ENCODE measurements around the gene ETS1. TPM values are rescaled to one million over a fixed set of nuclear protein-coding genes. Genes with fewer than 3 reads are reported as not detected.

The ETS1 gene
- total RNA-seq, 6 experiments from 2014 or later, result 14.2 to 37.2 (median 23.3) TPM

DNA sequence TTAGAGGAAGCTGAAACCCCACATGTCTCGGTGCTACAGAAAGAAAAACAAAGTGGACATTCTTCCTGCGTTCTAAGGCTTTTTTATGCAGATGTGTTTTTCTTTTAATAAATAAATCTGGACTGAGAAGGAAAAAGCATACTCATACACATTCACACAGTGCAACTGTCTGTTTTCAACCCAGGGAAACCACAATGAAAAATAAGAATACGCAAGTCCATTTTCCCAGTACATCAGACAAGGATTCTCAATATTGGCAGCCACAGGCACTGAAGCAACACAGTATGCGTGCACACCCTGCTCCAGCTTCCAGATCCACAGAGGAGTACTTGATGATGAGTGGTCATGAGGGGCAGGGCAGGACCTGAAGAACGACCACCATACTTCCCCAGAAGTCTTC is 86.9 kb downstream of the ETS1 start:
- Histone ChIP-seq H3K27ac (peak overlapping the region in 2 of 3 donors; percentile 14 to 33), H3K4me1 (peaks cover 0 to 38% (median 18%) of the 10 kb centered on the region in 4 donors), H3K4me3 (no peak overlapping the region), H3K27me3 (no peaks in the 10 kb centered on the region), H3K9me3 (no peaks in the 10 kb centered on the region), H3K36me3 (no peaks in the 10 kb centered on the region)
- 57% methylated on average over 5 of the region's 5 CpGs for WGBS (ENCODE audit: insufficient coverage, low coverage, low lambda C conversion rate, missing lambda C conversion rate)
- intact Hi-C loops (cut with DNase I), result no loop called here
- DNase-seq (no peak), ATAC-seq (no peak)
- TF ChIP-seq, protein P1, sequence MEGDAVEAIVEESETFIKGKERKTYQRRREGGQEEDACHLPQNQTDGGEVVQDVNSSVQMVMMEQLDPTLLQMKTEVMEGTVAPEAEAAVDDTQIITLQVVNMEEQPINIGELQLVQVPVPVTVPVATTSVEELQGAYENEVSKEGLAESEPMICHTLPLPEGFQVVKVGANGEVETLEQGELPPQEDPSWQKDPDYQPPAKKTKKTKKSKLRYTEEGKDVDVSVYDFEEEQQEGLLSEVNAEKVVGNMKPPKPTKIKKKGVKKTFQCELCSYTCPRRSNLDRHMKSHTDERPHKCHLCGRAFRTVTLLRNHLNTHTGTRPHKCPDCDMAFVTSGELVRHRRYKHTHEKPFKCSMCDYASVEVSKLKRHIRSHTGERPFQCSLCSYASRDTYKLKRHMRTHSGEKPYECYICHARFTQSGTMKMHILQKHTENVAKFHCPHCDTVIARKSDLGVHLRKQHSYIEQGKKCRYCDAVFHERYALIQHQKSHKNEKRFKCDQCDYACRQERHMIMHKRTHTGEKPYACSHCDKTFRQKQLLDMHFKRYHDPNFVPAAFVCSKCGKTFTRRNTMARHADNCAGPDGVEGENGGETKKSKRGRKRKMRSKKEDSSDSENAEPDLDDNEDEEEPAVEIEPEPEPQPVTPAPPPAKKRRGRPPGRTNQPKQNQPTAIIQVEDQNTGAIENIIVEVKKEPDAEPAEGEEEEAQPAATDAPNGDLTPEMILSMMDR (IDR thresholded peaks at IDR 0.05), result no peak
- TF ChIP-seq POLR2A (IDR thresholded peaks at IDR 0.05), result no peak

DNA sequence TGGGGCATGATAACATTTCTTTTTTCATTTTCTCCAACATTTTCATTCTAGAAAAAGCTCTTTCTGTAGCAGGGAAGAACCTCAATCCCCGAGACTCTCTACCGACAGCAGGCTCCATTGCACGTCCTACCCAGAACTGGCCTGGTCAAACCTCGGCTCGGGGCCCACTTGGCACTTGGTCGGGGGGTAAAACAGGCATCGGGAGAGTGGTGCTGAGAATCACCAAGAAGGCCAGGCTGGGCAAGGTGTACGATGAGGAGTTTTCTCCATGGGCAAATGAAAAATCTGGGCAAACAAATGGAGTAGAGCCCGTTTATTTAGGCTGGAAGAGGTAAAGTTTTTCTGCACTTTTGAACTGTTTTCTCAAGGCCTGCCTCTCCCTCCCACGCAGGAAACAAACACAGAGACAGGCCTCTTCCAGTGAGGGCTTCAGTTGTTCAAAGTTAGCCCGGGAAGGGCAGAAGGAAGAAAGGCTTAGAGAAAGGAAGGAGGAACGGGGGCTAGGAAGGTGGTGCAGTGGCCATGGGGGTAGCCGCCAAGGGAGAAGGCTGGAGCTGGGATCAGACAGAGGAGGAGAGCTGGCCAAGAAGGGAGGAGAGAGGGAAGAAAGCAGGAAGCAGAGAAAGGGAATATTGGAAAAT is 87.6 kb downstream of the ETS1 start:
- Histone ChIP-seq H3K4me1 (peaks cover 0 to 38% (median 18%) of the 10 kb centered on the region in 4 donors), H3K27me3 (no peaks in the 10 kb centered on the region), H3K4me3 (no peak overlapping the region), H3K9me3 (no peaks in the 10 kb centered on the region), H3K27ac (peak overlapping the region; percentile 14 to 35 (median 33)), H3K36me3 (no peaks in the 10 kb centered on the region)
- 25% methylated on average over 13 of the region's 13 CpGs for WGBS (ENCODE audit: insufficient coverage, low coverage, low lambda C conversion rate, missing lambda C conversion rate)
- ATAC-seq (peak; percentile 16 to 39 (median 29)), DNase-seq (no peak)
- intact Hi-C loops (cut with DNase I), result no loop called here
- TF ChIP-seq, protein P1 (IDR thresholded peaks at IDR 0.05), result no peak
- TF ChIP-seq POLR2A (IDR thresholded peaks at IDR 0.05), result no peak

DNA sequence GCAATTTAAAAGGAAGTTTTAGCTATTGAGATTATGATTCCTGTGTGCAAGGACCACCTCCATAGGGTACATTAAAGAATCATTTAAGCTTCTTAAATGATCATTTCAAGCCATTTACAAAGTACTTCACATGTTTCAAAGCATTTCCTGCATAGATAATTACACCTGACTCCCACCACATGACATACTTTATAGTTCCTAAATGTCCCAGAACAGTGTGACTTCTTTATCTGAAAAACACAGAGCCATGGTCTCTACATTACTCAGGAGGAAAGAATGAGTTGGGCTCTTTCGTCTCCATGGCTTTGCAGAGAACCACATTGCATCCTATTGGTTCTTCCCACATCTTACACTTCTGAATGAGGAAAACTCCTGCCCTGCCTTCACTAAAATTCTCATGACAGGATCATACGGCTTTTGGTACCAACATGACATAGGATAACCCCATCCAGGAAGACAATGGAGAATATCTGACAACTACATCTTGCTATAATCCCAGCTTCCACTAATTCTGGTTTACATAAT is 88.6 kb downstream of the ETS1 start:
- Histone ChIP-seq H3K27ac (no peak overlapping the region), H3K4me1 (peaks cover 0 to 38% (median 18%) of the 10 kb centered on the region in 4 donors), H3K4me3 (no peak overlapping the region), H3K27me3 (no peaks in the 10 kb centered on the region), H3K9me3 (no peaks in the 10 kb centered on the region), H3K36me3 (no peaks in the 10 kb centered on the region)
- ATAC-seq, result no peak
- TF ChIP-seq, protein P1 (IDR thresholded peaks at IDR 0.05), result no peak
- TF ChIP-seq POLR2A (IDR thresholded peaks at IDR 0.05), result no peak
- intact Hi-C loops (cut with DNase I), result no loop called here
- no peak for DNase-seq
- 68% methylated on average over 2 of the region's 2 CpGs for WGBS (ENCODE audit: insufficient coverage, low coverage, low lambda C conversion rate, missing lambda C conversion rate)

DNA sequence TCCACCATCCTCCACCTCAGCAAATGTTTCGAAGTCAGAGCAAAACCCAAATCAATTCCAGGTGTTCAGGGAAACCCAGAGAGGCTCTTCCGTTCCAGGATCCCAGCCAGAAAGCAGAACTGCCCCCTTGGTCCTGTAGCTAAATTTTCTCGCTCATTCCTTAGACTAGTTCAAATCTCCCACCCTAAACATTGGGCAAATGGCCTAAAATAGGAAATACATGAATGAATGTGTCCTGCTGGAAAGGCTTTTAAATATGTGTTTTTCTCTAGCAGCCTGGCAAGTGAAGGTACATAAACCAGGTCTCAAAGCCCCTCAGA is 89.6 kb downstream of the ETS1 start:
- no peak for DNase-seq
- TF ChIP-seq, protein P1 (IDR thresholded peaks at IDR 0.05), result no peak
- Histone ChIP-seq H3K4me3 (no peak overlapping the region), H3K27ac (peak overlapping the region in 2 of 3 donors; percentile 0 to 64), H3K27me3 (no peaks in the 10 kb centered on the region), H3K4me1 (peaks cover 0 to 38% (median 18%) of the 10 kb centered on the region in 4 donors), H3K9me3 (no peaks in the 10 kb centered on the region), H3K36me3 (no peaks in the 10 kb centered on the region)
- WGBS (ENCODE audit: insufficient coverage, low coverage, low lambda C conversion rate, missing lambda C conversion rate), result 32% methylated on average over 3 of the region's 3 CpGs
- no peak for ATAC-seq
- intact Hi-C loops (cut with DNase I), result no loop called here
